Fibroblast of peridontal ligament (primary cell): ENCODE data around the gene LRRN4.
A peak's percentile ranks its signal among the peaks of the same experiment; 100 is the strongest.

Experiments used
- DNase-seq: peaks from one replicate; pipeline ENCODE4 v3.0.0-alpha.2; 2010; ENCODE audit errors: extremely low read depth

Gene LRRN4

DNA sequence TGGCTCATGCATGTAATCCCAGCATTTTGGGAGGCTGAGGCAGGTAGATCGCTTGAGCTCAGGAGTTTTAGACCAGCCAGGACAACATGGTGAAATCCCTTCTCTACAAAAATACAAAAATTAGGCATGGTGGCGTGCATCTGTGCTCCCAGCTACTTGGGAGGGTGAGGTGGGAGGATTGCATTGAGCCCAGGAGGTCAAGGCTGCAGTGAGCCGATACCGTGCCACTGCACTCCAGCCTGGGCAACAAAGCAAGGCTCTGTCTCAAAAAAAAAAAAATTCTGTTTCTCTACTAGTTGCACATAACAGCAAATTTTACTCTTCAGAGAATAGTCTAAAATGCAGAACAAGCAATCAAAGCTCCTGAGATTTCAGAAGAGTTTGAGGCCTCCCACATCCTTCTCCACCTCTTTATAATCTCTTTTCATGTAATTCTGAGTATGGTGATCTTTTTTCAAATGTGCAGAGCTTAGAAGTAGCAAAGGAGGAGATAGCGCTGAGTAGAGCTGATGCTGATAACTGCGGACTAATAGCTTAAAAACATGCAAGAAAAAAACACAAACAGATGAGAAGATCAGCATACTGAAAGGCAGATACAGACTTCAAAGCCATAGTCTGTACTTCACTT, 23.3 kb downstream of the LRRN4 start:
- no peak for DNase-seq

DNA sequence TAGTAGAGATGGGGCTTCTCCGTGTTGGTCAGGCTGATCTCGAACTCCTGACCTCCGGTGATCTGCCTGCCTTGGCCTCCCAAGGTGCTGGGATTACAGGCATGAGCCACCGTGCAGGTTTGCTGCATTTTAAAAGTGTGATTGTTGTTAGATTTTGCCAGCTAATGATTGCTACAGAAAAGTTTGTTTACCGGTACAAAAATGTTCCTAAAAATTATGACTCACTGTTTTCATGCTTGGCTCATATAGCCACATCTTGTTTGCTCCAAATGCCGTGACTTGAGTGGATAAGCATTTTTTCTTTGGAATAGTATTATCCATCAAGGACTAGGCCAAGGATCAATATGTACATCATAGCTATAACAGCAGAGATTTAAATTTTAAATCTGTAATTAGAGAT, 24.3 kb downstream of the LRRN4 start:
- peak; percentile 16 for DNase-seq

DNA sequence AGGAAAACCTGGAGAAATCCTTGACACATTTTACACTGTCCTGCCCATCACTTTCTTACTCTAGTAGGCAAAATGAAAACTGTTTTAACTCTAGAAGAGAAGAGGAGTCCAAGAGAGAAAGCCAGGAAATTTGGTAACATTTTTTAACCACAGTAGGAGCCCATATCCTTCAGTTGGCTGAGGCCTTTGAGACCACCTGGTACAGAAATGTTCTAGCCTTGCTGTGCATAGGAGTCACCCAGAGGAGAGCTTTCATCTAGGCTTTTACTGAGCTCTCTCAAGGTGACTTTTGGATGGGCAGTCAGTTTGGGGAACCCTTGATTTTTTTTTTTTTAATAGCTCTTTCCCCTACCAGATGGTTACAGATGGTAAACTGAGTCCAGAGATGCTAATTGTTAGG, 25.0 kb downstream of the LRRN4 start:
- no peak for DNase-seq

DNA sequence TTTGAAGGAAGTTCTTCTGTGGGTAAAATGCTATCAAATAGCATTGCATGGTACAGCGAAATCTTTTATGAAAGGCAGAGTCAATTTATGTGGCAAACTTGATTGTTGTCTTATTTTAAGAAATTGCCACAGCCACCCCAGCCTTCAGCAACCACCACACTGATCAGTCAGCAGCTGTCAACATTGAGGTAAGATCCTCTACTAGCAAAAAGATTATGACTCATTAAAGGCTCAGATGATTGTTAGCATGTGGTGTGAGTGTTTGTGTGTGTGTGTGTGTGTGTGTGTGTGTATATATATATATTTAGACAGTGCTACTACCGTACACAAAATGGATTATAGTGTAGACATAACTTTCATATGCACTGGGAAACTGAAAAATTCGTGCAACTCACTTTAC, 27.8 kb downstream of the LRRN4 start:
- DNase-seq, result peak; percentile 56

DNA sequence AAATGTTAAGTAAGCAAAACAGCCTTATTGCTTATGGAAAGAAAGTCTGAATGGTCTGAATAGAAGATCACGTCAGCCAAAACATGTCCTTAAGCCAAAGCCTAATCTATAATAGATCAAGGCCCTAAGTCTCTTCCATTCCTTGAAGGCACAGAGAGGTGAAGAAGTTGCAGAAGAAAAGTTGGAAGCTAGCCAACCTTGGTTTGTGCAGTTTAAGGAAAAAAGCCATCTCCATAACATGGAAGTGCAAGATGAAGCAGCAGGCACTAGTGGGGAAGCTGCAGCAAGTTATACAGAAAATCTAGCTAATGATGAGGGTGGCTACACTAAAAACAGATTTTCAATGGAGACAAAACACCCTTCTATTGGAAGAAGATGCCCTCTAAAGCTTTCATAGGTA, 29.1 kb downstream of the LRRN4 start:
- no peak for DNase-seq

DNA sequence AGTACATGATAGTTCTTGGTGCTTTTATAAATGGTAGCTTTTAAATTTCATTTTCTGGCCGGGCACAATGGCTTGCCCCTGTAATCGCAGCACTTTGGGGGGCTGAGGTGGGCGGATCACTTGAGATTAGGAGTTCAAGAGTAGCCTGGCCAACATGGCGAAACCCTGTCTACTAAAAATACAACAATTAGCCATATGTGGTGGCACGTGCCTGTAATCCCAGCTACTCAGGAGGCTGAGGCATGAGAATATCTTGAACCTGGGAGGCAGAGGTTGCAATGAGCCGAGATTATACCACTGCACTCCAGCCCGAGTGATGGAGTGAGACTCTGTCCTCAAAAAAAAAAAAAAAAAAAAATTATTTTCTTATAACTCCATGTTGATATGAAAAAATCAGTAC, 36.0 kb downstream of the LRRN4 start:
- no peak for DNase-seq

DNA sequence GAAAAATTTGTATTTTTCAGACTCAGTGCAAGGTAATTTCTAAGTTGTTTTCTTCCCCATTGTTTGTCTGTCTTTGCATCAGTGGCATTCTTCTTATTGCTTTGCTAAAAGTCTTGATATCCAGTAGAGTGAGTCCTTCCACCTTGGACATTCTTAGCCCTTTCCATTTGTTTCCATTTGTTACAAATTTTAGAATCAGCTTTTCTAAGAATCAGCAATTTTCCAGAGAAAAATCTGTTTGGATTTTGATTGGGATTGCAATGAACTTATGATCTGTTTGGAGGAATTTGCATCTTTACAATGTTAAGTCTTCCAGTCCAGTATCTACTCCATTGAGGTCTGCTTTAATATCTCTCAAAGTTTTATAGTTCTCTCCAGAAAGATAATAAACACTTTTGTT, 36.4 kb downstream of the LRRN4 start:
- DNase-seq, result no peak

DNA sequence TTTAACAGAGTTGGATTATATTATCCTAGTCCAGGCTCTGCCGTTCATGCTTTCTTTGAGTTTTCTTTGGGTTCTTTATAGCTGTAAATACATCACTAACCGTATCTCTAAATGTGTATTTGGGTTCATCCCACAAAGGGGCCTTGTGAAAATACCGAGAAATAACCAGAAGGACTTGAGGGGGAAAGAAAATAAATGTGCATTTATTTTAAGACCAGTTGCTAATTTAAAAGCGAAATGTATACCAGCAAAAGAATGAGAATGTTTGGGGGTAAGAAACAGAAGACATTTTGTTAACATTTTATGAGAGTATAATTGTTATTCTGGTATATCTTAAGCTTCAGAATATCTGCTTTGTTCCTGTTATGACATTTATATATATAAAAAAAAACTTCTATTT, 38.9 kb downstream of the LRRN4 start:
- no peak for DNase-seq

DNA sequence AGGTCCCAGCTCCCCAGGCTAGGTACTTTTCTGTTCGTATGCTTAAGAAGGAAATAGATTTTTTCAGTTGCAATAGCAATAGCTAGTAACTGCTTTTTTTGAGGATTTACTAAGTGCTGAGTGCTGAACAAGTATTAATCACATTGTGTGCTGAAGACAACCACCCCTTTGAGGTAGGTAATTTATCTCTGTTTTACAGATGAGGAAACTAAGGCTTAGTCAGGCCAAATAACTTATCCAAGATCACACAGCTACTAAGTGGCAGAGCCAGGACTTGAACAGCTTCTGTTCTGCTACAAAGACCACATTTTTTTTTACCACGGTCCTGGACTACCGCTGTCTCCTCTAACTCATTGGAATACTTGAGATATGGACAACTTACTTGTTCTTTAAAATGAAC, 39.8 kb downstream of the LRRN4 start:
- no peak for DNase-seq

DNA sequence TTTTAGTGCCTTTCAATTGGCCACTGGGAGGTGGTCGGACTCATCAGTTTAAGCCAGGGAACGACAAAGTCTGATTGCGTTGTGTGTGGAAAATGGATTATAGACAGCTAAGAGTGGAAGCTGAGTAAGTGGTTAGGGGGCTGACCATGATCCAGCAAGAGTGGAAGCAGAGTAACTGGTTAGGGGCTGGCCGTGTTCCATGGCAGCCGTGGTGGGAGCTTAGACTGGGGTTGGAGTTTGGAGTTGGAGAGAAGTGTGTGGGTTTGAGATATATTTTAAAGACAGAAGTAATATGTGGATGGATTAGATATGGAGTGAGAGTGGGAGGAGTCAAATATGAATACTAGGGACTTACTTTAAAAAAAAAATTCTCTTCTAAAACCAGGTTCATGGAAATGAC, 41.7 kb downstream of the LRRN4 start:
- no peak for DNase-seq

DNA sequence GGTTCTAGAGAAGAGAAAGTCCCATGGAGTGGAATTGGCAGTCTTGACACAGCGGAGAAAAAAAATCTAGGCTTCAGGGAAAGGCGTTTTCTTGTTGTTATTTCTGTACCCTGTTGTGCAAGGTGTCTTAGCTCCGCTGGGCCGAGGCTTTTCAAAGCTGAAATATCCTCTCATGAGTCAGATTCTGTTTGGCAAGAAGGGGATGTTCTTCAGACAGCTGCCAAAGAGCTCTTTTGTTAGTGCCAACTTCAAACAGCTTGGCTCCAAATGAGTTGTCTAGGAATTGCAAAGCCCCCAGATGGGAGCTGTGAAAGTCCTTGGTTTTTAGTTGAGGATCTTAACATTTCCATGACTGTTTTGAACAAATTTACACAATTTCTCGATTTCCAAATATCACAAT, 45.6 kb downstream of the LRRN4 start:
- DNase-seq, result peak; percentile 96

DNA sequence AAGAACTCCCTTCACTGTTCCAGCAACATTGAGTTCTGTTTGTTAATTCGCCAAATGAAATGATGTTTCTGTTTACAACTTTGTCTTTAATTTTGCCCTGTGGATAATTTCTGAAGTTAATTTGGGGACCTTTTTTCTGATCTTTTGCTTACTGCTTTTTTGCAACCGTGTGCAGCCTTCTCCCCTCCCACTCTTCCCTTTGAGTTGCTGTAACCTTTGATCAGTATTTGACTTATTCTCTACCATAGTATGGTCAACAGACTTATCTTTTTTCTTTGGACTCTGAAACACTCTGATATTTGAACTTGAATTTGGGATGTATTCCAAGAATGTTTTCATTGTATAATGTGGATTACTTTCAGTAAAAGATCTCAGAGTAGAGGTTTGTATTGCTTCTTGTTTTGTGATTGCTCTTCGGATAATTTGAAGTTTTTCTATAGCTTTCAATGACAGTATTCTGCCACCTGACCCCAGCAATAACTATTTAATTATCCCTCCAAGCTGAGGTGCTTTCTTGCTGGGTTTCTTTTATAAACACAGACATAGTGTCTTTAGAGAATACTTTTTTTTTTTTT, 46.2 kb downstream of the LRRN4 start:
- no peak for DNase-seq

DNA sequence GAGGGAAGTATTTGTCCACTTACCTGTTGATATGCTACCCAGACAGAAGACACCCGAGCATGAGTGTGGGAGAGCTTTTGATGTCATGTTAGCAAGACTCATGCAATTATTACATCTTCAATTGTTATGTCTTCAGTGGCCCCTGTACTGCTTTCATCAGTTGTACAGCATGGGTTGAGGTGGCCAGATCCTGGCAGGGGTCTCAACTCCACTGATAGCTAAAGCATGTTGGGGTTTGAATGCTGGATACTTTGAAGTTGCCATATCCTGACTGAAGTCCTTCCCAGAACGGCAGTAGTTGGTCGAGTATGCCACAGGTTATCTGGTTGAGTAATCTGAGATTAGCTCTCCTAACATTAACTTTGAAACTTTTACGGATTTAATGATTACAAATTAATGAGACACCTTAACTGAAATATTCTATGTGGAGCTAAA, 46.7 kb downstream of the LRRN4 start:
- DNase-seq, result no peak

DNA sequence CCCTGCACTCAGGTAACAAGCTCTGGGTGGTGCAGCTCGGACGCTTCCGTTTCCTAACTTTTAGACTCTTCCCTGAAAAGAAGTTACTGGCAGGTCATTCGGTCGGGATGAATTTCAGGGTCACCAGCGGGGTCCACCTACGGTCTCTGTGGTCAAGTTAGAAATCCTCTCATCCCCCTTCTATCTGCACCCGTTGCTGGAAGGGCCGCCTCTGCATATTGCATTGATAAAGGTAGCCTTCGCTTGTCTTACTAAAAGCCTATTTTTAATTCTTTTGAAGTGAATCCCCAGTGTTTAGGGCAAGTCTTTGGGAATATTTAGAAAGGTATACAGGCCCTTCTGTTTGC, 47.3 kb downstream of the LRRN4 start:
- no peak for DNase-seq

DNA sequence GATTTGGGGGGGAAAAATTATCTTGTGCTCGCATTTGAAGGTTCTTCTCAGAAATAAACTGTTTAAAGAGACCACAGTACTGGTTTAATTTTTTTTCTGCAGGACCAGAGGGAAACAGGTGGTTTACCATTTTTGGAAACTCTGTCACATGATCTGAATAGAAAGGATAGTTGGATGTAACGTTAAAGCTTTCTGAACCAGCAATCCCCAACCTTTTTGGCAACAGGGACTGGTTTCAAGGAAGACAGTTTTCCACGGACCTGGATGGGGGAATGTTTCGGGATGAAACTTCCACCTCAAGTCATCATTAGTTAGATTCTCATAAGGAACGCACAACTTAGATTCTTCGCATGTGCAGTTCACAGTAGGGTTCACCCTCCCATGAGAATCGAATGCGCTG, 53.0 kb downstream of the LRRN4 start:
- no peak for DNase-seq

DNA sequence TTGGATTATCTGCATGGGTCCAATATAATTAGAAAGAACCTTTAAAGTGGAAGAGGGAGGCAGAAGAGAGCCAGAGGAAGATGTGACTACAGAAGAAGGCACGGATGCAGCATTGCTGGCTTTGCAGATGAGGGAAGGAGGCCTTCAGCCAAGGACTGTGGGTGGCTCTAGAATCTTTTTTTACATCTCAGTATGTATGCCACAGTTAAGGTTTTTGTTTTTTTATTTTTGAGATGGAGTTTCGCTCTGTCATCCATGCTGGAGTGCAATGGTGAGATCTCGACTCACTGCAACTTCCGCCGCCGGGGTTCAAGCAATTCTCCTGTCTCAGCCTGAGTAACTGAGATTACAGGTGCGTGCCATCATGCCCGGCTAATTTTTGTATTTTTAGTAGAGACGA, 54.1 kb downstream of the LRRN4 start:
- DNase-seq, result no peak

DNA sequence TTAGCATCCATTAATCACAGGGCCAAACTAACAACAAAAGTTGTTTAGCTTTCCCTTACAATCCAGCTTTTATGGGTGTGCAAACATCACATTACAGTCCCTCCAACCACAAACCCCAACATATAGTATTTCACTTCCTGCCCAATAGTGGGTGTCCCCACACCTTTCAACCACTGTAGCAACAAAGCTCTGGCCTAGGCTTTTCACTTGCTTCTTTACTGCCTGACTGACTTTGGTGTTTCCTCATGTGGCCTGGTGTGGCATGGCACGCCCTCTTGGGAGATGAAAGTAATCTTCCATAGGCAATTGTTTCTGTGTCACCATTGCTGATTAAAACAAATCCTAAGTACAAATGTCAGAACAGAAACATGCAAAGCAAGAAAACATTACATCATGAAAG, 57.1 kb downstream of the LRRN4 start:
- DNase-seq, result no peak

DNA sequence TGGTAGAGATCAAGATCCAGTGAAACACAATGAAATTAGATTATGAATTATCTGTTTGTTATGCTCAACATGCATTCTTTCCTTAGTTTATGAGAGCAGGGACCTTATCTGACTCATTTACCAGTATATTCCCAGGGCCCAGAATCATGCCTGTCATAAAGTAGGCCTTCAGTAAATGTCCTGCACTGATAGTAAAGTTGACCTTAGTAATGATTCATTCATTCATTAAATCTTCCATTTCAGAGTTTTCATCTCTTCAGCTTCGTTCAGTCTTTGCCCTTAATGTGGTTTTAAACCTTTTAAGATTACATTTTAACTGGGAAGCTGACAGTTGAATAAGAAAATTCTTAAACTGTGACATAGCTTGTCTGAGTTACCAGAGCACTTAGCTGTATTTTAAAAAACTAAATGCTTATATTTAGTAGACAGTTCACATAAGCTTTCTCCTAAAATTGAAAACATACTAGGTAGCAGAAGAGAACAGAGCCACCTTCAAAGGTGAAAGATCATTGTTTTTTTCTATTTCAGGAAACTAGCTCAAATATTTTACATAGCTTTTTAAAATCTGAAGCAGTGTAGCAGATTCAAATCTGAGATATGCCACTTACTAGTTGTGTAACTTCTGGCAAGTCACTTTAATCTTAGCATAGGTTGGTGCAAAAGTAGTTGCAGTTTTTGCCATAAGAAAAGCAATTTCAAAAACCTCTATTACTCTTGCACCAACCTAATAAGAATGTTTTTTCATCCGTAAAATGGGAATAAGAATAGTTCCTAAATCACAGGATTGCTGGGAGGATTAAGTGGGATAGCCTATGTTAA, 62.0 kb downstream of the LRRN4 start:
- DNase-seq, result no peak

DNA sequence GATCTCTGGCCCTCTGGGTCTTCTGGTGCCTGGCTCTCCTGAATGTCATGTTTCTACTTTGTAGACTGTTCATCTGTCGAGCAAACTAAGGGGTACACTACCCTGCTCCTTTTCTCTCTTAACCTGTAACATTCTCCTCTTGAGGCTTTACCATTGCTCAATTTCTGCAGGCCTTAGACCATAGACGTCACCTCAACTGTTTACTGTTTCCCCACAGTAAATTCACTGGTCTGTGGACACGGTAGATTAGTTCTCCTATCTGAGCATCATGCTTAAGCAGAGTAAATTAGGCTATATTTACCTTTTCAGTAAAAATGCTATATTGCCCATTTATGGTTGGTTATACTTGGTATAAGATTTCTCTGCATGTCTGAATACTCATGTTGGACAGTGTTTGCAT, 62.9 kb downstream of the LRRN4 start:
- no peak for DNase-seq
